IMR-90 (cell line): ENCODE results near the gene SGO1.

ENCODE experiments used
- CEBPB ChIP-seq: IDR thresholded peaks from 2 replicates; pipeline ENCODE4 v1.6.1; 2012; ENCODE audit warnings: low read depth, low read length, improper control_type of control experiment
- MXI1 ChIP-seq: IDR thresholded peaks from 2 replicates; pipeline ENCODE4 v1.6.1; 2012; ENCODE audit warnings: low read depth, mild to moderate bottlenecking, low read length, moderate library complexity, borderline replicate concordance
- POLR2A ChIP-seq: IDR thresholded peaks from 2 replicates; pipeline ENCODE4 v1.6.1; 2012; ENCODE audit warnings: mild to moderate bottlenecking, low read depth, low read length
- RAD21 ChIP-seq: IDR thresholded peaks from 2 replicates; pipeline ENCODE4 v1.6.1; 2012; ENCODE audit warnings: low read length, improper control_type of control experiment
- TF ChIP-seq, protein P1 (sequence below): conservative IDR thresholded peaks from 2 replicates; pipeline ENCODE4 v1.5.1; 2012; ENCODE audit warnings: mild to moderate bottlenecking, low read depth, low read length, improper control_type of control experiment
- TF ChIP-seq, protein P2 (sequence below): fragments of 150-350 bp; IDR thresholded peaks from 2 replicates; pipeline ENCODE4 v1.6.1; 2017; ENCODE audit warnings: mild to moderate bottlenecking, antibody characterized with exemption, low read length, low read depth

DNA sequence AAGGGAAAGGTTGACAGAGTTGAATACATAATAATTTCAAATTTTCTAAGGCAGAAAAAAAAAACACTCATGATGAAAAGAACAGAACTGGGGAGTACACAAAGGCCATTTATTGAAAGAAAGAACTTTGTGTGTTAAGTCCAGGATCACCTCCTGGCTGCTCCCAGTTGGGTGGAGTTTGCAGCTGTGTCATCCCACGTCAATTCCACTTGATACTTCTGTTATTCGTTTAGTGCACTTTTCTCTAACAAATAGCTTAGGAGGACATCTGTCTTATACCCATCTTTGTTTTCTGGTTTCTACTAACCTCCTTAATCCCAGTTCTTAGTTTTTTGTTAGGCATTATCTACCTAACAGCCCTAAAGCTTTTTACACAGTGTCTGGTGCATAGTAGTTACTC is 44.7 kb downstream of the SGO1 start:
- TF ChIP-seq, protein P1, sequence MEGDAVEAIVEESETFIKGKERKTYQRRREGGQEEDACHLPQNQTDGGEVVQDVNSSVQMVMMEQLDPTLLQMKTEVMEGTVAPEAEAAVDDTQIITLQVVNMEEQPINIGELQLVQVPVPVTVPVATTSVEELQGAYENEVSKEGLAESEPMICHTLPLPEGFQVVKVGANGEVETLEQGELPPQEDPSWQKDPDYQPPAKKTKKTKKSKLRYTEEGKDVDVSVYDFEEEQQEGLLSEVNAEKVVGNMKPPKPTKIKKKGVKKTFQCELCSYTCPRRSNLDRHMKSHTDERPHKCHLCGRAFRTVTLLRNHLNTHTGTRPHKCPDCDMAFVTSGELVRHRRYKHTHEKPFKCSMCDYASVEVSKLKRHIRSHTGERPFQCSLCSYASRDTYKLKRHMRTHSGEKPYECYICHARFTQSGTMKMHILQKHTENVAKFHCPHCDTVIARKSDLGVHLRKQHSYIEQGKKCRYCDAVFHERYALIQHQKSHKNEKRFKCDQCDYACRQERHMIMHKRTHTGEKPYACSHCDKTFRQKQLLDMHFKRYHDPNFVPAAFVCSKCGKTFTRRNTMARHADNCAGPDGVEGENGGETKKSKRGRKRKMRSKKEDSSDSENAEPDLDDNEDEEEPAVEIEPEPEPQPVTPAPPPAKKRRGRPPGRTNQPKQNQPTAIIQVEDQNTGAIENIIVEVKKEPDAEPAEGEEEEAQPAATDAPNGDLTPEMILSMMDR, result no peak
- no peak for TF ChIP-seq CEBPB
- no peak for TF ChIP-seq POLR2A
- TF ChIP-seq MXI1, result no peak
- TF ChIP-seq RAD21, result no peak
- TF ChIP-seq, protein P2, sequence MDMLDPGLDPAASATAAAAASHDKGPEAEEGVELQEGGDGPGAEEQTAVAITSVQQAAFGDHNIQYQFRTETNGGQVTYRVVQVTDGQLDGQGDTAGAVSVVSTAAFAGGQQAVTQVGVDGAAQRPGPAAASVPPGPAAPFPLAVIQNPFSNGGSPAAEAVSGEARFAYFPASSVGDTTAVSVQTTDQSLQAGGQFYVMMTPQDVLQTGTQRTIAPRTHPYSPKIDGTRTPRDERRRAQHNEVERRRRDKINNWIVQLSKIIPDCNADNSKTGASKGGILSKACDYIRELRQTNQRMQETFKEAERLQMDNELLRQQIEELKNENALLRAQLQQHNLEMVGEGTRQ, result no peak
